Measurements from ENCODE around the gene VAT1L.
"Not testable (repeated sequence)": the region's sequence is repeated elsewhere in the genome, so short reads cannot be mapped to it uniquely, and the experiment has no call there.

VAT1L gene

GRCh38 chr16:77918809-77919707 is 130.7 kb downstream of the VAT1L start:
- DNase-seq, result peak; percentile 39

DNA sequence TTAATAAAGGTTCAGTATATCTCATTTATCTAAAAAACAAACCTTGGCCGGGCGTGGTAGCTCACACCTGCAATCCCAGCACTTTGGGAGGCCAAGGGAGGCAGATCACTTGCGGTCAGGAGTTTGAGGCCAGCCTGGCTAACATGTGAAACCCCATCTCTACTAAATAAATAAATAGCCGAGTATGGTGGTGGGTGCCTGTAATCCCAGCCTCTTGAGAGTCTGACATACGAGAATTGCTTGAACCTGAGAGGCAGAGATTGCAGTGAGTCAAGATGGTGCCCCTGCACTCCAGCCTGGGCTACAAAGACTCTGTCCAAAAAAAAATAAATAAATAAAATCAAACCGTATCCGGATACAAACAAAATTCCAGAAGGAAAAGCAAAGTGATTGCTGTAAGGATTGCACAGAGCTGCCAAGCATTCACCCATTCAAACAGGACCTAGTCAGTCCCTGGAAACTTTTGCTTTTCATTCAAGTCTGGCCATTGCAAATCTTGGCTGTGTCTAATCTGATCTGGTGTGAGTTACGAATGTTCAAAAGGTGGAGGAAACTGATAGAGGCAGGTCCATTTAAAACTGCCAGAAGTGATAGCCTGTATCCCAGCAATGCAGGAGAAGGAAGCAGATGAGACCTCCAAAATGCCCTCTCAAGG is 131.5 kb downstream of the VAT1L start:
- no peak for DNase-seq

- no peak for DNase-seq
Observed at GRCh38 chr16:77920984-77921383, 132.6 kb downstream of the VAT1L start.

- no peak for DNase-seq
Observed at GRCh38 chr16:77922228-77922754, 133.9 kb downstream of the VAT1L start.

- no peak for DNase-seq
Observed at GRCh38 chr16:77925531-77925930, 137.2 kb downstream of the VAT1L start.

DNA sequence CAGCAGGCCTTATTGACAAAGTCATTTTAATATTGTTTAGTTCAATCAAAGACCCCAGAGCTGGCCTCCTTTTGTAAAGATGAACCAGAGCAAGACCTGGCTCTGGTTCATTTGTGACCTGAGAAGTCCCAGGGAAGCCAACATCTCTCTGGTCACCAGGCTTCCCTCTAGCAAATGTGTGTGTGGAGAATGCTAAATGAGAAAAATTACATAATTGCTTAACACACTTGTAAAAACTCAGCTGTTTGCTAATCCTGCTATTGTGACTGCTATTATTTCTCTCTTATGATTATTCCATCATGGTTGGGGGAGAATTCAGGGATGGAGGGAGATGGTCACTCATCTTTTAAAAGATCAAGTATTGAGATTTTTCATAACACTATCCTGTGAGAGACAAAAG is 139.7 kb downstream of the VAT1L start:
- no peak for DNase-seq

- DNase-seq, result no peak
Observed at GRCh38 chr16:77929004-77929403, 140.6 kb downstream of the VAT1L start.

DNA sequence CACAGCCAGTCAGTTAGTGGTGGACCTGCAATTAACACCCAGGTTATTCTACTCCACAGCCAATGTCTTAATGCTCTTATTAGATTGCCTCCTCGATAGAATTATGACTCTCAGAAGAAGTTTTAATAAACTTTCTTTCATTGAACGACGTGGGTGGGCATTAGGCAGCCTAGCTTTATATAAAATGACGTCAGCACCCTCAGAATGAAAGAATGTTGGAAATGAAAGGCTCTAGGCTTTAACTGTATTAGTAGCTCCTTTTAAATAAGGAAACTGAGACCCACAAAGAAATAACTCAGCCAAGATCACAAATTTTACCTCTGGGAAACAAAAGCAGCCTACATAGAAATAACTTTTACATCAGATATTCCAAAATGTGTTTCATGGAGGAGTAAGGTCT is 142.7 kb downstream of the VAT1L start:
- DNase-seq, result no peak

DNA sequence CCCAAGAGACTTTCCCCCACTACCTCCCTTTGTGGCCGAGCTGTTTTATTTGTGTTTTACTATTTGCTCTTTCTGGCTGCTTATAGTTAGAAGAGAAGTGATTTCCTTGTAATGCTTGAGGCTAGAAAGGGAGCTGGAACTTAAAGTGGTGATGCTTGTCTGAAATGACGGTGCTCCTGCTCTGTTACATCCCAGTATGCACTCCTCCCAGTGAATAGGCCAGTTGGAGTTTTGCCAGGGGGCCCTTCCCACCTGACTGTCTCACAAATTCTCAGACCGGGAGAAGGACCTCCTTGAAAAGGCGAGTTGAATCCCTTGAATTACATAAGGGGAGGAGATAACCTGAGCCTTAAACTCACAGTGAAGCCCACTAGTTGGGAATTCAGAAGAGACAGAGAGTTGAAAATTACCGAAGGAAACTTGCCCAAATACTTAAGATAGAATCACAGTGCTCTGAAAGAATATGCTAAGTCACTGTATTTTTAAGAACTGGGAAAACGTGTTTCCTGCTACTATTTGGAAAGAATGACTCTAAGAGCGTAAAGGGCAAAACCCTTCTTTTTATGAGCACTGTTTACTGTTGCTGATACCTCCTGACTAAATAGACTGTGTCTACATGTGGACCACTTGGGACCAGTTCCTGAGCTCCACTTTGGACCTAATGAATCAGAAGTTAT is 149.2 kb downstream of the VAT1L start:
- DNase-seq, result no peak

DNA sequence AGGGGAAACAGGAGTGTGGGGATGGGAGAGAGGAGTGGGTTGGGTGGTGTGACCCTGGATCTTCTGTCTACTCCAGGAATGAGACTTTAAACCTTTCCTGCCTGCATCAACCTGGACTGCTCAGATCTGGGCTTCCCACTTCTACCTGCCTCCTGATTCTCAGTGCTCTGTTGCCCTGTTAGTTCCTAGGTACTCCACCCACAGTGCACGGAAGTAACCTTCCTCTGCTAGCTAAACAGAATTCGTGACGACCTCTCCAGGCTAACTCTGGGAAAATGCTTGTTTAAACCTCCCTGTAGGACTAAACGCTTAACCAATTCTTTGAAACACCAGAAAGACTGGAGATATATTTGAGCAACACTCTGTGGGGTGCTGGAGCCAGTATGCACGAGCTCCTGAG is 150.5 kb downstream of the VAT1L start:
- DNase-seq, result no peak

GRCh38 chr16:77939968-77940367 is 151.6 kb downstream of the VAT1L start:
- DNase-seq, result no peak

- peak; percentile 86 for DNase-seq
Observed at GRCh38 chr16:77943801-77944200, 155.4 kb downstream of the VAT1L start.

GRCh38 chr16:77944631-77945030 is 156.3 kb downstream of the VAT1L start:
- DNase-seq, result no peak

GRCh38 chr16:77945126-77945525 is 156.8 kb downstream of the VAT1L start:
- DNase-seq, result no peak

GRCh38 chr16:77946823-77947222 is 158.5 kb downstream of the VAT1L start:
- no peak for DNase-seq

DNA sequence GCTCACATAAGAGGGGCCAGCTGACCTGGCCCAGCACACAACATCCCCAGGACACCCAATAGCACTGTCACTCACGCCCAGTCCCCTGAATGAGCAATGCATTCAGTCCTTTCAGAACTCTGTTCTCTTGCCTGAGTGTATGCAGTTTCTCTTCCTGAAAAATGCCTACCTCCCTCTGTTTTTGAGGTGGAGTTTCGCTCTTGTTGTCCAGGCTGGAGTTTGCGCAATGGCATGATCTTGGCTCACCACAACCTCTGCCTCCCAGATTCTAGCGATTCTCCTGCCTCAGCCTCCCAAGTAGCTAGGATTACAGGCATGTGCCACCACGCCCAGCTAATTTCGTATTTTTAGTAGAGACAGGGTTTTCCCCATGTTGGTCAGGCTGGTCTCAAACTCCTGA is 159.2 kb downstream of the VAT1L start:
- not testable (repeated sequence) for DNase-seq

GRCh38 chr16:77948835-77949234 is 160.5 kb downstream of the VAT1L start:
- no peak for DNase-seq

- DNase-seq, result no peak
Observed at GRCh38 chr16:77949445-77949844, 161.1 kb downstream of the VAT1L start.

DNA sequence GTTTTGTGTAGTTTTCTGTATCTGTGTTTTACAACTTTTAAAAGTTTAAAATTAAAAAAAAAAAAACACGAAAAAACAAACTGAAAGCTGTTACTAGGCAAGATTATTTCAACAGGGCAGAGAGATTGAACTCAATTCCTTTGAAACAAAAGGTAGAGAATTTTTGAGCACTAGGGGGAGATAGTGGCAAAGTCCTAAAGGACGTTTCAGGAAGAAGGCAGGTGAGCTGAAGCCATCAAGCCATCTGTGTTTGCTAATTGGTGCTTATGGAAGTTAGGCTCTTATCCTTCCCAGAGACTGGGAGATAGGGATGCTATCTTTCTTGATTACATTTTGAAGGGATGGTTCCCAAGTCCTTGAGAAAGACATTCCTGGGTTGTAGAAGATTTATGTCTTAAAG is 163.4 kb downstream of the VAT1L start:
- DNase-seq, result peak; percentile 49

GRCh38 chr16:77955127-77955526 is 166.8 kb downstream of the VAT1L start:
- no peak for DNase-seq

- DNase-seq, result no peak
Observed at GRCh38 chr16:77956231-77956630, 167.9 kb downstream of the VAT1L start.

DNA sequence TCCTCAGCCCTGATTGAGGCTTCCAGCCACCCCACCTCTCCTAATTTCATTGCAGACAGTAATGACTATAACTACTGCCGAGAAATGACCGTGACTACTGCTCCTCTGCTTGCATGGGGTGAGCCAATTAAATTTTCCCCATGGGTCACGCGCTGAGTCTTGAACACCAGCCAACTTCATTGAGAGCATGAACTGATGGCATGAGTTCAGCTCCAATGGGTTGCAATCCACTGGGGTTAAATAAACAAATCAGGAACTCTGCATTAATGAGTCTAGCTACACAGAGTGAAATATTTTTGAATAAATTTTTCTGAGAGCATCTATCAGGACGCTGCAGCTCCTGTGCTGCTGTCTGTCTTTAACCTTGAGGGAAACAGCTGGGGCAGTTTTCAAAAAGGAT is 172.4 kb downstream of the VAT1L start:
- no peak for DNase-seq

GRCh38 chr16:77961814-77962213 is 173.4 kb downstream of the VAT1L start:
- DNase-seq, result no peak

GRCh38 chr16:77962689-77963088 is 174.3 kb downstream of the VAT1L start:
- DNase-seq, result no peak
